NCI-H187 (cell line): Measurements from ENCODE around the gene FAM3C.

Experiments
- DNase-seq, 2 experiments: peaks; one replicate each; lab custom pipeline; 2025; lab: John Stamatoyannopoulos, UW

The FAM3C gene

DNA sequence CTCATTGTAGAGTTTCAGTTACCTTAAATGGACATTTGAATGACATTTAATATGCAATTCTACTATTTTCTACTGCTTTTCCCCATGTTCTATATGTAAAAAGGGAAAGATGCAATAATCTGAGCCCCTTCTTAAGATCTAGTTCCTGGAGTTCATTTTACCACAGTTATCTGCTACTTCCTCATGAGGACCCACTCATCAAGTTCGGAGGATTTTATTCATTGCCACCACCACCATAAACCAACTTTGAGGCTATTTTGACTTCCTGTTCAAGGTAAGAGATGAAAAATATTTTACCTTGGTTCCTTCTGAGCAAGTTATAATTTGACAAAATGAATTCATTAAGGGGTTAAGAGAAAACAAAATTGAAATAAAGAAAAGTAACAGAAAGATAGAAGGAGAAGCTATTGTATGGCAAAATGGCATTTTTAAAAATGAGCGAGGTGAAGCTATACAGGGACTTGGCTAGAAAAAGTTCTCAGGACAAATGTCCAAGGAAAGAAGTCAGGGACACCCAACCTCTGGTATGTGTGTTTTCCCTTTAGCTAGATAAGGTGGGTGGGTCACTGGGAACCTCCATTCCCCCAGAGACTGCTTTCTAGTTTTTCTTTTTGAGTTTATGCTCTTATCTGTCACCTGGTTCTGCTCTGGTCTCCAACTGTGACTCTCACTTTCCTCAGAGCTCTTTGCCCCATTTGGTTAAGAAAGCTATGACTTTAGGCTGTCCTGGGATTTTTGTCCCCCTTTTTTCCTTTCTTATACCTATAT, 14.9 kb upstream of the FAM3C start:
- DNase-seq: no peak

DNA sequence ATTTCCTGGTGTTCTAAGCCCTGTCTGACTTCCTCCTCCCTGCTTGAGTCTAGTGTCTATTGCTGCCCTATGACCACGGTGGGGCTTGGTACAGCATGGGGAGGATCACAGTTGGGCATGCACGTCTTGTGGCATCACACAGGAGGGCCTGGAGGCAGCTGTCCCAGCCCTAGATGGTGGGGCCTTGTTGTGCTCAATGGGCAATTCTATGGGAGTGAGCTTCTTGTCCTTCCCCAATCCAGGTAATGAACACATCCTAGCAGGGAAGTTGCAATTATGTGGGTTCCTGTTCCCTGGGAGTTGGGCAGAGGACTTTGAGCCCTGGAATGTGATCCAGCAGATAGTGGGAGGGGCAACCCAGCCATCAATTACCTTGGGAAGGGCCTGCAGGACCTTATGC, 10.8 kb upstream of the FAM3C start:
- no peak for DNase-seq

GRCh38 chr7:121406461-121406860, 10.4 kb upstream of the FAM3C start:
- no peak for DNase-seq

DNA sequence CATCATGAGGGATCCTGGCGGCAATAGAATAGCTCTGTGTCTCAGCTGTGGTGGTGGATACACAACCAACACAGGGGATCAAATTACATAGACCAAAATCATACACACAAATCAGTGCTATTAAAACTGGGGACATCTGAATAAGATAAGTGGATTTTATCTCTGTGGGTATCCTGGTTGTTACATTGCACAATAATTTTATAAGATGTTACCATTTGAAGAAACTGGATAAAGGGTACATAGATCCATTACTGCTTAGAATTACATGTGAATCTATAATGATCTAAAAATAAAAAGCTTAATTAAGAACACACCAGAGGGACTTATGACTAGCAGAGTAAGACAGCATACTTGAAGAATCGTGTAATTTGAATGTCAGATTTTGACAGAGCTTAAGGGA, 8.2 kb upstream of the FAM3C start:
- no peak for DNase-seq

DNA sequence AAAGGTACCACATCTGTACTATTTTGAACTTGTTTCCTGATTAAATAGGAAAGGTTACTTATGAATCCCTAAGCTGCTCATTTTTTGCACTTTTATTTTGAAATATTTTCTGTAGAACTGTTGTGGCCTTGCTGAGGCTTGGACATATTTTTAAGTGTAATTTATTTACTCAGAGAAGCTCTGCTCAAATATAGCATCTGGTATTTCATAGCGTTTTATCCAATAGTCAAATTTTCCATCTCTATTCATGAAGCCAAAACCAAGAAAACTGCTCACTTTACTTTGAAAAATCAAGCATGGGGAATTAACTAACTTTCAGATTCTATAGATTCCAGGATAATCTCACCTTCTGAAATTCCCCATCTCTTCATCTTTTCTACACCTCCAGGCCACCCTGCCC, 6.6 kb upstream of the FAM3C start:
- no peak for DNase-seq

DNA sequence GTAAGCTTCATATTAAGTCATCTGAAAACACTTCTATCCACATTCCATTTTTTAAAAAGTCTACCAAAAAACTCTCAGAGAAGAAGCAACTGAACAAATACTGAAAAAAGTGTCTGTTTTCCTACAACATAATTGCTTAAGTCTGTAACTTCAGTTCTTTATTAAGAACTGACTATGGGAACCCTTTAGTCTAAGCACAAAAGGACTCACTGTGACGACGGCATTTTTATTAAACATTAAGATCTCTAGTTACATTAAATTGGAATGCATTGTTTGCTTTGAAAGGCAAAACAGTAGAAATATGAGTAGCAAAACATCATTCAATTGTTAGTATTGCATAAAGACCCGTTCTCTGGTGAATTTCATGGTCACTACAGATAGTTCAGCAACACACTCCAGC, 5.8 kb upstream of the FAM3C start:
- no peak for DNase-seq

- DNase-seq: no peak
Observed at GRCh38 chr7:121398246-121398645, 2.1 kb upstream of the FAM3C start.

DNA sequence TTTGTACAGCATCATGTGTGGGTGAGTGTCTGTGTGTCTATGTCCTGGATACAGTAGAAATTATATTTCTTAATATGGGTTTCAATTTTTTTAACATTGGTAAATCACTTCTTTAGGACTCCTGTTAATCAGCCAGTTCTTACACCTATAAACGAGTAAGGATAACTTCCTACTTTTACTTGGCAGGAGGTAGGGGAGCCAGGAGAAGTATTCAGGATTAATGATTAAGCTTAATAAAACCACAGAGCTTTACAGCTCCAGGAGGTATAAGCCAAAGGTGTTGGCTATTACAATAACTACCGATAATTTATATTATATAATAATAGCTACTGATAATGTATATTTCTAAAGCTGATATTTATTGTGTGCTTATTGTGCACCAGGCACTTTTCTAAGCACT, 1.7 kb upstream of the FAM3C start:
- DNase-seq: no peak

- DNase-seq: no peak
Observed at GRCh38 chr7:121397361-121397760, 1.3 kb upstream of the FAM3C start.

- DNase-seq: peak in 1 of 2 experiments; percentile 64
Observed at GRCh38 chr7:121395494-121395960, 581 bp downstream of the FAM3C start.

DNA sequence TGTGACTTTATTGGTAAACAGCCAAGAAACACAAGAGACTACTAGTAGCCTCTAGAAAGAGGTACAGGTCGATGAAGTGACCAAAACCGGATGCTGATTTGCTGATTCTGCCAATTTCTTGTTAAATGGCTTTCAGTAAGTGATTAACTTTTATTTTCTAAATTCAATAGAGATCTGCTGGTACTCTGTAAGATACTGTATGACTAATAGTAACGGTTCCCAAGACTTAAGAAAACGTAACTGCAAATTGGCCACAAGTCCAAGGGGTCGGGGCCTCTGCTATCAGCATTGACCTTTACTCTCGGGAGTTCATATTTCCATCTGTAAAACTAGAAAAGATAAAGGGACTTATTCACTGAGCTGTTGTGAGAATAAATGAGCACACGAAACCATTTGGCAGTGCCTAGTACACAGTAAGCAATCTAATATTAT, 1.4 kb downstream of the FAM3C start:
- DNase-seq: no peak

DNA sequence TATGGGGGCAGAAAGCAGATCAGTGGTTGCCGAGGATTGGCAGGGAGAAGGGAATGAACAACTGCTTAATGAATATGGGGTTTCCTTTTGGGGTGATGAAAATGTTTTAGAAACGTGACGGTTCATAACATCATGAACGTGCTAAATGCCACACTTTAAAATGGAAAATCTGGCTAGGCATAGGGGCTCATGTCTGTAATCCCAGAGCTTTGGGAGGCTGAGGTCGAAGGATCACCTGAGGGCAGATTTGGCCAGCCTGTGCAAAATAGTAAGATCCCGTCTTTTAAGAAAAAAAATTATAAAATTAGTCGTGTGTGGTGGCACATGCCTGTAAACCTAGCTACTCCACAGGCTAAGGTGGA, 3.1 kb downstream of the FAM3C start:
- DNase-seq: no peak

- no peak for DNase-seq
Observed at GRCh38 chr7:121392277-121393004, 3.7 kb downstream of the FAM3C start.

GRCh38 chr7:121391686-121392085, 4.4 kb downstream of the FAM3C start:
- DNase-seq: no peak

GRCh38 chr7:121390617-121391016, 5.5 kb downstream of the FAM3C start:
- DNase-seq: no peak

GRCh38 chr7:121390109-121390508, 6.0 kb downstream of the FAM3C start:
- no peak for DNase-seq

GRCh38 chr7:121388950-121389349, 7.2 kb downstream of the FAM3C start:
- DNase-seq: no peak

GRCh38 chr7:121385800-121386179, 10.3 kb downstream of the FAM3C start:
- no peak for DNase-seq

- DNase-seq: no peak
Observed at GRCh38 chr7:121385056-121385799, 10.9 kb downstream of the FAM3C start.

- no peak for DNase-seq
Observed at GRCh38 chr7:121384265-121384664, 11.8 kb downstream of the FAM3C start.

DNA sequence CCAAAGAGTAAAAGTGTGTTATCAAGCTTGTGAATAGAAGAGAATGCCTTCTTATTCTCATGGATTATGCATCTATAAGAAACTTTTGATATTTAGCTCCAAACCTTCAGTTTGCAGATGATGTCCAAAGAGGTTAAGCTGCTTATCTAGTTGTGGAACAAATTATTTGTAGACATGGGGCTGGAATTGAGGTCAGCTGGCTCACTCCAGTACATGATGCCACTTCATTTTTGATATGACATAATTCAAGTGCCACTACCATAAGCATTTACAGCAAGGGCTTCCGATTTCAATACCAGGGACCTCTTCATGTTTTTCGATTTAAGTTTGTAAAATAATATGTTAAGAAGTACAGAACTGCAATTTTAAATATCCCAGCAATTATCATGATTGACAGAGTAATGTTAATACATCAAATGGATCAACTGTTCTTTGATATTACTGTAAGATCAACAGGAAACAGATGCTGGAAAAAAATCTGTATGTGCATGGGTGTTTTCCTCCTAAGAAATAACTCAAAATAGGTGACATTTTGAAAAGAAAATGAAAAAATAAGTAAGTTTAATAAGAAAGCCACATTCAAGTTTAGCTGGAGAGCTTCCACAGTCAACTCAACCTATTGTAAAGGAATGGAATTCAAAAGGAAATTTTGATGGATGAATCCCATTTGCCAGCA, 12.7 kb downstream of the FAM3C start:
- DNase-seq: no peak

DNA sequence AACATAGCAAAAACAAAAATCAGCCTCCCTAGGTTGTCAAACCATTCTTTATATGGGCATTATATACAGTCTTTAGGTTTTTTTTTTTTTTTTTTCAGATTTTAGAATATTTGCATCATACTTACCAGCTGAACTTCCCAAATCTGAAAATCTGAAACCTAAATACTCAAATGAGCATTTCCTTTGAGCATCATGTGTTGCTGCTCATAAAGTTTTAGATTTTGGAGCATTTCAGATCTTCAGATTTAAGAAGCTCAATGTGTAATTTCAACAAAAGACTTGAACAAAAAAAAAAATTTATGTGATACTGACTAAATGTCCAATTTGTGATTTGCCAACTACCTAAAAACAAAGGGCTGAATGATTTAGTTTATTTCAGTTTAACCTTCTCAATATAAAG, 13.6 kb downstream of the FAM3C start:
- no peak for DNase-seq
